Heart left ventricle (tissue), 16 donors: Measurements from ENCODE around the gene CSRP2. TPM values are rescaled to one million over a fixed set of nuclear protein-coding genes. Genes with fewer than 3 reads are reported as not detected.

Experiments
- ATAC-seq, 4 donors: fragments of 200-7000 bp; cut with Tn5 transposase; one replicate each; pipeline ENCODE4 v1.9.1; 2020 to 2022; ENCODE audit warnings: moderate library complexity in 4 of 4, mild to moderate bottlenecking in 3 of 4, moderate number of reproducible peaks in 1 of 4
- DNase-seq, 5 donors: peaks; one replicate each; pipeline ENCODE4 v3.0.0-alpha.2; 2020
- H3K27ac ChIP-seq, 12 donors: fragments of 200-600 bp; sonication (generic) in 4 of 12; one replicate each; pipeline versions ENCODE4 v1.5.0 to v1.8.0; 2016 to 2022; ENCODE audit warnings: mild to moderate bottlenecking in 2 of 12
- H3K27me3 ChIP-seq, 9 donors: fragments of 200-600 bp; sonication (generic) in 2 of 9; one replicate each; pipeline versions ENCODE4 v1.5.1 to v1.8.0; 2016 to 2022; ENCODE audit warnings: mild to moderate bottlenecking in 3 of 9
- H3K36me3 ChIP-seq, 9 donors: fragments of 200-600 bp; sonication (generic) in 2 of 9; one replicate each; pipeline versions ENCODE4 v1.5.0 to v1.8.0; 2018 to 2022; ENCODE audit warnings: mild to moderate bottlenecking in 2 of 9
- H3K4me1 ChIP-seq, 12 donors: fragments of 200-600 bp; sonication (generic) in 4 of 12; one replicate each; pipeline versions ENCODE4 v1.5.0 to v1.8.0; 2016 to 2022; ENCODE audit warnings: mild to moderate bottlenecking in 3 of 12
- H3K4me3 ChIP-seq, 12 donors: fragments of 200-600 bp; sonication (generic) in 4 of 12; one replicate each; pipeline versions ENCODE4 v1.5.0 to v1.8.0; 2017 to 2022; ENCODE audit warnings: mild to moderate bottlenecking in 9 of 12, moderate library complexity in 4 of 12
- H3K9me3 ChIP-seq, 12 donors: fragments of 200-600 bp; sonication (generic) in 4 of 12; one replicate each; pipeline versions ENCODE4 v1.5.0 to v1.8.0; 2016 to 2022; ENCODE audit warnings: mild to moderate bottlenecking in 1 of 12
- POLR2A ChIP-seq, 2 donors: fragments of 450-650 bp; IDR thresholded peaks; one replicate each; pipeline ENCODE4 v1.6.1; 2017; ENCODE audit warnings: antibody characterized with exemption in 2 of 2, mild to moderate bottlenecking in 2 of 2, moderate library complexity in 2 of 2
- WGBS, 4 donors: extraction: QIAGEN DNeasy Blood & Tissue Kit in 2 of 4; methylation state at CpG; one replicate each; pipeline versions ENCODE4 v1.1.5 to v1.1.7; 2013 to 2018; 5-methylcytosine and 5-hydroxymethylcytosine counted together
- intact Hi-C, 10 donors: fragments of 100-400 bp; cut with DNase I; formaldehyde crosslinking; loops; one replicate each; pipeline versions ENCODE4 v1.11.1 to v1.14.2; 2022
- polyA plus RNA-seq, 2 donors: library from polyadenylated mRNA; stranded (reverse); fragments of 200-250 nt; gene quantifications; one replicate each; pipeline ENCODE4 v1.2.3, GENCODE V29; 2013
- total RNA-seq, 9 donors: library from RNA; depleted of rRNA in 2 of 9; stranded (reverse); fragments of >200 nt in 2 of 9; fragmentation: NEBNext Ultra II Directional in 3 of 9; extraction: Animal tissue kit (Norgen Biotek cat#: 25700) in 3 of 9; gene quantifications; one replicate each; pipeline versions ENCODE4 v1.1.0 to v1.2.4, GENCODE V29; 2016 to 2023
- TF ChIP-seq, protein P1 (sequence below), 12 donors: fragments of 200-600 bp; sonication (generic) in 4 of 12; IDR thresholded peaks; one replicate each; pipeline versions ENCODE4 v1.5.0 to v1.8.0; 2018 to 2022; ENCODE audit warnings: antibody characterized with exemption in 12 of 12, mild to moderate bottlenecking in 5 of 12
- donor health status: ischemic (EF 13 %, LVEDD 7.1; RV severe dilation, severe dysfunction).
- donor health status: healthy with polysubstance abuse.
- donor health status: DM: no; HTN: yes; CAD: no.
- donor health status: DM: no; HTN: no; CAD: no.
- donor health status: ischemic (EF 25% LVEDD 6.9; RV normal size, moderate dysfunction).
- donor health status: ischemic (EF 25% LVEDD 5.7; RV mildly dilated, moderate dysfunction).
- donor health status: healthy.
- donor health status: DM: yes; HTN: yes; CAD: no.
- donor health status: ischemic (EF 35%, LVEDD 5.7; RV mildly dilated, moderate dysfunction).
- donor health status: nonischemic (EF 11% LVEDD 7.7; RV severe dilation, severe dysfunction).
- donor health status: DM: yes; HTN: yes; CAD: no.
- donor health status: PGD.
- donor health status: ischemic (EF 29% LVEDD 5.4; RV normal size, mild dysfunction).
- donor health status: nonischemic (EF 23%, LVEDD 6.1; RV moderate dilation, normal function).

The CSRP2 gene
- total and polyA plus RNA-seq, 11 donors, result 16.2 to 41.6 (median 30.1) TPM

DNA sequence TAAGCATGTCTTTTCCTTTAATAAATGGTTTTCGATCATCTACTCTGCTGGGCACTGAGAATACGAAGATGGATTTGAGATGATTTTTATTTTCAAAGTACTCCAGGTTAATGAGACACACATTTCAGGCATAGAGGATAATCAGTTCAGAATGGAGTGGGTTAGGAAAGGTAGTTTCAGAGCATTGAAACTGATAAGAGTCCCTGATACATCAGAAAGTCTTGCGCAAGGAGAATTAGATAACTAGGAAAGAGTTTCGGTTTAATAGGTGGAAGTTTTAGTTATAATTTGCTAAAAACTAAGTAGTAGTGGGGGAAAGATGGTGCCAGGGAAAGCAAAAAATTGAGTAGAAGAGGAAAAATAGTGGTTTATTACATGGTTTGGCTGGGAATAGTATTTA is 64.8 kb downstream of the CSRP2 start:
- DNase-seq, result no peak
- no peak for ATAC-seq
- intact Hi-C loops, result no loop called here
- no peaks in the 10 kb centered on the region for H3K27me3 ChIP-seq
- H3K36me3 ChIP-seq, result peaks cover 0 to 96% (median 57%) of the 10 kb centered on the region in 9 donors
- TF ChIP-seq POLR2A (IDR thresholded peaks at IDR 0.05), result no peak
- TF ChIP-seq, protein P1, sequence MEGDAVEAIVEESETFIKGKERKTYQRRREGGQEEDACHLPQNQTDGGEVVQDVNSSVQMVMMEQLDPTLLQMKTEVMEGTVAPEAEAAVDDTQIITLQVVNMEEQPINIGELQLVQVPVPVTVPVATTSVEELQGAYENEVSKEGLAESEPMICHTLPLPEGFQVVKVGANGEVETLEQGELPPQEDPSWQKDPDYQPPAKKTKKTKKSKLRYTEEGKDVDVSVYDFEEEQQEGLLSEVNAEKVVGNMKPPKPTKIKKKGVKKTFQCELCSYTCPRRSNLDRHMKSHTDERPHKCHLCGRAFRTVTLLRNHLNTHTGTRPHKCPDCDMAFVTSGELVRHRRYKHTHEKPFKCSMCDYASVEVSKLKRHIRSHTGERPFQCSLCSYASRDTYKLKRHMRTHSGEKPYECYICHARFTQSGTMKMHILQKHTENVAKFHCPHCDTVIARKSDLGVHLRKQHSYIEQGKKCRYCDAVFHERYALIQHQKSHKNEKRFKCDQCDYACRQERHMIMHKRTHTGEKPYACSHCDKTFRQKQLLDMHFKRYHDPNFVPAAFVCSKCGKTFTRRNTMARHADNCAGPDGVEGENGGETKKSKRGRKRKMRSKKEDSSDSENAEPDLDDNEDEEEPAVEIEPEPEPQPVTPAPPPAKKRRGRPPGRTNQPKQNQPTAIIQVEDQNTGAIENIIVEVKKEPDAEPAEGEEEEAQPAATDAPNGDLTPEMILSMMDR (IDR thresholded peaks at IDR 0.05), result no peak
- 88 to 99% (median 92%) methylated on average over 4 of the region's 4 CpGs for WGBS, 4 donors
- H3K27ac ChIP-seq, result no peak overlapping the region
- H3K4me3 ChIP-seq, result no peak overlapping the region
- peaks cover 0 to 9% (median 0%) of the 10 kb centered on the region in 12 donors for H3K4me1 ChIP-seq
- H3K9me3 ChIP-seq, result no peaks in the 10 kb centered on the region

DNA sequence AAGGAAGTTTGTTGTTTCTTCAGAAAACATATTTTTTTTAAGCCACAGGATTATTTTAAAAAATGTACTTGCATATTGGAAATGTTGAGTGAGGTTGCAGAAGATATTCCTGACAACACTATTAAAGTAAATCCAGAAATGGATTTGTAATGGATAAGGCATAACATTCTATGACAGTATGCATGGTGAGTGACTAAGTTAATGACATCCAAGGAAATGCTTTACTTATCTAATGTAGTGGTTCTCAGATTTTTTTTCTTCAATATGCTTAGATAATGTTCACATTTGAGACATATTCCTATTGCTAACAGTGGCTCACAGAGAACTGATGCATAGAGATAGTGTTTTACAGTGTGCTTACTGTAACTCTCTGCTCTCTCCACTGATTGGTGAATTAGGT is 65.6 kb downstream of the CSRP2 start:
- ATAC-seq, result no peak

DNA sequence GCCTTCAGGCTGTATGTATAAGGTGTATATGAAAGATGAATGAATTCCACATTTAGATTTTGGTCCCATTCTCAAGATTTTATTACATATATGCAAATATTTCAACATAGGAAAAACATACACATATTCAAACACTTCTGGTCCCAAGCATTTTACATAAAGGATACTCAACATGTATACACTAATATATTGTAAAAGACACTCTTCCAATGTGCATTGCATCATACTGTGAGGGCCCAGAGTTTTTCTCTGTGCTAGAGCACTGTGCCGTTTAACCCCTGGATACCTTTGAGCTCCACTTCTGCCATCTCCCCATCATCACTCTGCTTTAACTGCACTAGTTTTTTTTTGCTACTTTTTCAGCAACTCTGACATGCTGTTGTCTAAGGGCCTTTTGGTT is 66.8 kb downstream of the CSRP2 start:
- intact Hi-C loops, result no loop called here
- Histone ChIP-seq H3K9me3 (no peaks in the 10 kb centered on the region), H3K27ac (no peak overlapping the region), H3K36me3 (peaks cover 0 to 99% (median 70%) of the 10 kb centered on the region in 9 donors), H3K27me3 (no peaks in the 10 kb centered on the region), H3K4me1 (peaks cover 0 to 9% (median 0%) of the 10 kb centered on the region in 12 donors), H3K4me3 (no peak overlapping the region)
- ATAC-seq, result no peak
- TF ChIP-seq, protein P1 (IDR thresholded peaks at IDR 0.05), result no peak
- no peak for TF ChIP-seq POLR2A (IDR thresholded peaks at IDR 0.05)
- no peak for DNase-seq
- 92 to 97% (median 95%) methylated on average over 1 of the region's 1 CpG for whole genome bisulfite sequencing, 4 donors

More for the DNA sequence above, 65.6 kb downstream of the CSRP2 start:
- no peaks in the 10 kb centered on the region for H3K27me3 ChIP-seq
- peaks cover 0 to 96% (median 62%) of the 10 kb centered on the region in 9 donors for H3K36me3 ChIP-seq
- TF ChIP-seq, protein P1 (IDR thresholded peaks at IDR 0.05), result no peak
- no peak for TF ChIP-seq POLR2A (IDR thresholded peaks at IDR 0.05)
- DNase-seq, result no peak
- H3K27ac ChIP-seq, result no peak overlapping the region
- intact Hi-C loops, result no loop called here
- H3K9me3 ChIP-seq, result no peaks in the 10 kb centered on the region
- H3K4me1 ChIP-seq, result peaks cover 0 to 9% (median 0%) of the 10 kb centered on the region in 12 donors
- H3K4me3 ChIP-seq, result no peak overlapping the region

GRCh38 chr12:76810671-76811419 is 68.0 kb downstream of the CSRP2 start:
- H3K4me3 ChIP-seq, result no peak overlapping the region
- peaks cover 0 to 99% (median 70%) of the 10 kb centered on the region in 9 donors for H3K36me3 ChIP-seq
- no peak for TF ChIP-seq POLR2A (IDR thresholded peaks at IDR 0.05)
- TF ChIP-seq, protein P1 (IDR thresholded peaks at IDR 0.05), result no peak
- H3K27me3 ChIP-seq, result no peaks in the 10 kb centered on the region
- peak overlapping the region in 1 of 12 donors; percentile 13 for H3K27ac ChIP-seq
- no peaks in the 10 kb centered on the region for H3K9me3 ChIP-seq
- DNase-seq (no peak), ATAC-seq (peak in 2 of 4 donors; percentile 57 to 61)
- 39 to 54% (median 49%) methylated on average over 6 of the region's 6 CpGs for WGBS, 4 donors
- peaks cover 0 to 9% (median 0%) of the 10 kb centered on the region in 12 donors for H3K4me1 ChIP-seq
- intact Hi-C loops, result no loop called here

Other genes with a start within 250 kb of the CSRP2 start
- gene ZDHHC17, start 114.9 kb downstream of the CSRP2 start, total RNA-seq, result 10 to 100 TPM; 12.6 to 29.6 (median 19.4) TPM
- 1 to 10 TPM; 9.4 to 9.8 TPM for gene ZDHHC17, start 114.9 kb downstream of the CSRP2 start, polyA plus RNA-seq
- 1 to 10 TPM in 1 of 9 donors, under 1 TPM in 6, not detected in 2; 0.04 to 1.5 (median 0.14) TPM for gene E2F7, start 186.6 kb upstream of the CSRP2 start, total RNA-seq
- under 1 TPM; 0.08 to 0.11 TPM for gene E2F7, start 186.6 kb upstream of the CSRP2 start, polyA plus RNA-seq